MCF 10A (cell line): ENCODE results near the gene BMI1. TPM values are rescaled to one million over a fixed set of nuclear protein-coding genes. Genes with fewer than 3 reads are reported as not detected.

Source experiments
- BruUV-seq: library from RNA; stranded (reverse); fragments of 400-500 nt; replicated peaks from 2 replicates; lab custom pipeline; 2021; lab: Mats Ljungman, UMichigan
- CTCF ChIA-PET: fragments of 300-600 bp; sonication (Branson Sonifier 250); formaldehyde crosslinking; extraction: SDS; loops from one replicate; lab custom pipeline; 2021; ENCODE audit warnings: antibody characterized with exemption, inconsistent platforms; lab: Yijun Ruan, JAX
- POLR2A ChIA-PET: fragments of 300-600, 350-650 bp; sonication (Branson Sonifier 250); formaldehyde crosslinking; extraction: SDS; loops from one replicate; lab custom pipeline; 2020; ENCODE audit warnings: antibody characterized with exemption, inconsistent platforms; lab: Yijun Ruan, JAX
- DNase-seq: peaks from one replicate; pipeline ENCODE4 v3.0.0-alpha.2; 2018; ENCODE audit not compliant: unreplicated experiment
- H3K27ac Mint-ChIP-seq: one replicate; pipeline ENCODE4 v1.8.0; 2022; ENCODE audit warnings: mild to moderate bottlenecking, low read depth, mixed read lengths; ENCODE audit not compliant: unreplicated experiment
- H3K27me3 Mint-ChIP-seq: one replicate; pipeline ENCODE4 v1.8.0; 2022; ENCODE audit warnings: mixed read lengths; ENCODE audit not compliant: insufficient read depth, unreplicated experiment
- H3K36me3 Mint-ChIP-seq: one replicate; pipeline ENCODE4 v1.8.0; 2022; ENCODE audit warnings: mild to moderate bottlenecking, moderate library complexity, mixed read lengths; ENCODE audit not compliant: insufficient read depth, unreplicated experiment
- H3K4me1 Mint-ChIP-seq: one replicate; pipeline ENCODE4 v1.8.0; 2022; ENCODE audit warnings: mixed read lengths; ENCODE audit not compliant: insufficient read depth, unreplicated experiment
- H3K4me3 Mint-ChIP-seq: one replicate; pipeline ENCODE4 v1.8.0; 2022; ENCODE audit warnings: mild to moderate bottlenecking, moderate library complexity, mixed read lengths; ENCODE audit not compliant: unreplicated experiment
- H3K9me3 Mint-ChIP-seq: one replicate; pipeline ENCODE4 v1.8.0; 2022; ENCODE audit warnings: mixed read lengths; ENCODE audit not compliant: unreplicated experiment
- intact Hi-C: fragments of 100-400 bp; cut with micrococcal nuclease; formaldehyde crosslinking; loops from 2 replicates; pipeline ENCODE4 v1.14.1; 2022
- total RNA-seq: library from RNA; stranded (reverse); gene quantifications from 2 replicates; pipeline ENCODE4 v1.2.3, GENCODE V29; 2022
- TF ChIP-seq, protein P1 (sequence below): fragments of 200-600 bp; IDR thresholded peaks from one replicate; pipeline ENCODE4 v1.8.0; 2022; ENCODE audit warnings: antibody characterized with exemption, mild to moderate bottlenecking; ENCODE audit not compliant: unreplicated experiment

The BMI1 gene
- total RNA-seq, 1 experiment from 2014 or later: 78.0 TPM

- Mint-ChIP-seq H3K9me3 (no peaks in the 10 kb centered on the region), H3K27ac (no peak overlapping the region), H3K4me1 (peaks cover 18% of the 10 kb centered on the region), H3K4me3 (no peak overlapping the region), H3K27me3 (no peaks in the 10 kb centered on the region), H3K36me3 (peaks cover 41% of the 10 kb centered on the region)
- DNase-seq: no peak
- CTCF ChIA-PET: no interaction called here
- POLR2A ChIA-PET: no interaction called here
- BruUV-seq: no TSS peak
- intact Hi-C loops: loop anchor here (5.0 to 10.0 kb wide), 3 partner anchors 256 to 658 kb away; partner anchors contain the start of gene PIP4K2A
- TF ChIP-seq, protein P1, sequence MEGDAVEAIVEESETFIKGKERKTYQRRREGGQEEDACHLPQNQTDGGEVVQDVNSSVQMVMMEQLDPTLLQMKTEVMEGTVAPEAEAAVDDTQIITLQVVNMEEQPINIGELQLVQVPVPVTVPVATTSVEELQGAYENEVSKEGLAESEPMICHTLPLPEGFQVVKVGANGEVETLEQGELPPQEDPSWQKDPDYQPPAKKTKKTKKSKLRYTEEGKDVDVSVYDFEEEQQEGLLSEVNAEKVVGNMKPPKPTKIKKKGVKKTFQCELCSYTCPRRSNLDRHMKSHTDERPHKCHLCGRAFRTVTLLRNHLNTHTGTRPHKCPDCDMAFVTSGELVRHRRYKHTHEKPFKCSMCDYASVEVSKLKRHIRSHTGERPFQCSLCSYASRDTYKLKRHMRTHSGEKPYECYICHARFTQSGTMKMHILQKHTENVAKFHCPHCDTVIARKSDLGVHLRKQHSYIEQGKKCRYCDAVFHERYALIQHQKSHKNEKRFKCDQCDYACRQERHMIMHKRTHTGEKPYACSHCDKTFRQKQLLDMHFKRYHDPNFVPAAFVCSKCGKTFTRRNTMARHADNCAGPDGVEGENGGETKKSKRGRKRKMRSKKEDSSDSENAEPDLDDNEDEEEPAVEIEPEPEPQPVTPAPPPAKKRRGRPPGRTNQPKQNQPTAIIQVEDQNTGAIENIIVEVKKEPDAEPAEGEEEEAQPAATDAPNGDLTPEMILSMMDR: no peak
These were observed 8.3 kb downstream of the BMI1 start for GRCh38 chr10:22329150-22329549.

- CTCF ChIA-PET: interaction anchor here (0.7 kb wide), 1 partner anchor 9 kb away, joined by 3 read pairs; no protein-coding TSS in a partner anchor
- no peaks in the 10 kb centered on the region for H3K9me3 Mint-ChIP-seq
- H3K27me3 Mint-ChIP-seq: peaks cover 8% of the 10 kb centered on the region
These were observed 11.3 kb downstream of the BMI1 start for GRCh38 chr10:22332116-22332692.

GRCh38 chr10:22333167-22333974 is 12.5 kb downstream of the BMI1 start:
- no TSS peak for BruUV-seq
- Mint-ChIP-seq H3K36me3 (peaks cover 21% of the 10 kb centered on the region), H3K27me3 (peaks cover 15% of the 10 kb centered on the region), H3K9me3 (no peaks in the 10 kb centered on the region), H3K4me3 (no peak overlapping the region), H3K27ac (no peak overlapping the region), H3K4me1 (no peaks in the 10 kb centered on the region)
- ChIA-PET POLR2A (no interaction called here), CTCF (no interaction called here)
- DNase-seq: no peak
- TF ChIP-seq, protein P1: no peak
- intact Hi-C loops: no loop called here

More at GRCh38 chr10:22332116-22332692, 11.3 kb downstream of the BMI1 start:
- Mint-ChIP-seq H3K27ac (no peak overlapping the region), H3K4me1 (no peaks in the 10 kb centered on the region), H3K4me3 (no peak overlapping the region), H3K36me3 (peaks cover 31% of the 10 kb centered on the region)
- POLR2A ChIA-PET: interaction anchor here (1.2 to 1.8 kb wide), 2 partner anchors 8 to 16 kb away, joined by 4 to 8 read pairs; partner anchors contain the start of gene COMMD3
- TF ChIP-seq, protein P1: no peak
- intact Hi-C loops: no loop called here
- DNase-seq: no peak
- BruUV-seq: no TSS peak

DNA sequence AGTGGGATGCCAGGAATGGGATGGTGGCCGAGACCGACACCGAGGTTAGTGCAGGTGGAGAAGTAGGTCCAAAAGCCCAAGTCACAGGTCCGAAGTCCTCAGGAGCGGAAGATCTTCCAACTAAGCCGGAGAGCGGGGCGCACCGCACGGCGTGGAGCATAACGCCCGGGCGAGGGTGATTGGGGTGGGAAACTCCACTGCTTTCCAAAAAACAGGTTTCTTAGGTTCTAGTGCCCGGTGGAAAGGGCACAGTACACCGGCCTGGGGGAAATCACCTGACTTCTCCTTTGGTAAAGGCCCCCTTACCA is 13.0 kb downstream of the BMI1 start:
- peaks cover 15% of the 10 kb centered on the region for H3K27me3 Mint-ChIP-seq
- no peaks in the 10 kb centered on the region for H3K4me1 Mint-ChIP-seq
- intact Hi-C loops: no loop called here
- no peak for DNase-seq
- H3K4me3 Mint-ChIP-seq: no peak overlapping the region
- POLR2A ChIA-PET: no interaction called here
- H3K36me3 Mint-ChIP-seq: peaks cover 21% of the 10 kb centered on the region
- no peak overlapping the region for H3K27ac Mint-ChIP-seq
- CTCF ChIA-PET: no interaction called here
- TF ChIP-seq, protein P1: no peak
- H3K9me3 Mint-ChIP-seq: no peaks in the 10 kb centered on the region
- BruUV-seq: no TSS peak
